HepG2 (cell line): ENCODE measurements around the gene PRM3.

Experiments
- CBX5 ChIP-seq: sonication (generic); formaldehyde crosslinking; IDR thresholded peaks from 2 replicates; pipeline ENCODE4 v1.4.0; 2020; ENCODE audit warnings: missing genetic modification reagents, borderline replicate concordance
- CSRNP1 ChIP-seq: sonication (generic); formaldehyde crosslinking; IDR thresholded peaks from 2 replicates; pipeline ENCODE4 v1.8.1; 2023; ENCODE audit warnings: mild to moderate bottlenecking, missing genetic modification reagents
- EZH2 ChIP-seq: conservative IDR thresholded peaks from 2 replicates; pipeline ENCODE4 v1.6.1; 2012; ENCODE audit warnings: mild to moderate bottlenecking, low read depth, low read length, moderate library complexity
- NR2C2 ChIP-seq: sonication (generic); formaldehyde crosslinking; IDR thresholded peaks from 2 replicates; pipeline ENCODE4 v1.4.0; 2020; ENCODE audit warnings: missing genetic modification reagents, mild to moderate bottlenecking, moderate library complexity, borderline replicate concordance
- RAD21 ChIP-seq: fragments of 450-650 bp; formaldehyde crosslinking; IDR thresholded peaks from 2 replicates; pipeline ENCODE4 v1.5.0; 2020; ENCODE audit warnings: mild to moderate bottlenecking
- RCOR2 ChIP-seq: IDR thresholded peaks from 2 replicates; pipeline ENCODE4 v1.6.1; 2016; ENCODE audit warnings: missing biosample characterization, missing genetic modification reagents
- SMC3 ChIP-seq: IDR thresholded peaks from 2 replicates; pipeline ENCODE4 v1.6.1; 2011; ENCODE audit warnings: low read length, improper control_type of control experiment
- TAF1 ChIP-seq: sonication (generic); formaldehyde crosslinking; IDR thresholded peaks from 2 replicates; pipeline ENCODE4 v1.4.0; 2020; ENCODE audit warnings: missing genetic modification reagents

GRCh38 chr16:11256661-11257130, 16.7 kb downstream of the PRM3 start:
- no peak for TF ChIP-seq CSRNP1 (CRISPR knock-in tag)
- TF ChIP-seq TAF1 (CRISPR knock-in tag), result no peak
- TF ChIP-seq SMC3, result no peak; the same call in 1 of the 2 replicates
- no peak for TF ChIP-seq RCOR2 (CRISPR knock-in tag)
- TF ChIP-seq RAD21 (CRISPR knock-in tag), result no peak
- TF ChIP-seq EZH2, result no peak
- no peak; the same call in 1 of the 2 replicates for TF ChIP-seq CBX5 (CRISPR knock-in tag)
- no peak for TF ChIP-seq NR2C2
